Measurements from ENCODE around the gene DNAJC4.

DNA sequence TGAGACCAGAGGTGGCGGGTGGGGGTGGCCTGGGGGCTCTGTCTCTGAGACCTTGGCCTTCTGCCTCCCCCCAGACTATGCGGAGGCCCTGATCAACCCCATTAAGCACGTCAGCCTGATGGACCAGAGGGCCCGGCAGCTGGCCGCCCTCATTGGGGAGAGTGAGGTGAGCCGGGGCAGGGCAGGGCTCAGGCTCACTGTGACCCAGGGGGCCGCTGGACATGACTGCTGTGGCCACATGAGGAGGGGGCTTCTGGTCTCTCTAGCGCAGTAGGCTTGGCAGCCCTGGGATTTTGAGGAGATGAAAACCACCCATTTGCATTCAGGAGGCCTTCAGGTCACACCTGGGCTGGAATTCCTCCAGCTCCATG, 33.6 kb downstream of the DNAJC4 start:
- TF ChIP-seq POLR2AphosphoS5 (IDR thresholded peaks at IDR 0.05; ENCODE audit: low read depth, low read length), result no peak
- TF ChIP-seq TAF1 (IDR thresholded peaks at IDR 0.05; ENCODE audit: borderline replicate concordance, insufficient read depth, low read length), result no peak
- no peak for TF ChIP-seq FOXP2 (optimal IDR thresholded peaks at IDR 0.05; ENCODE audit: borderline replicate concordance, extremely low read depth, extremely low read length, insufficient read depth)
